Measurements from ENCODE around the gene CYP2S1. TPM values are rescaled to one million over a fixed set of nuclear protein-coding genes. Genes with fewer than 3 reads are reported as not detected.

The CYP2S1 gene
- total RNA-seq, 1 donor from 2014 or later = 4.0 TPM

DNA sequence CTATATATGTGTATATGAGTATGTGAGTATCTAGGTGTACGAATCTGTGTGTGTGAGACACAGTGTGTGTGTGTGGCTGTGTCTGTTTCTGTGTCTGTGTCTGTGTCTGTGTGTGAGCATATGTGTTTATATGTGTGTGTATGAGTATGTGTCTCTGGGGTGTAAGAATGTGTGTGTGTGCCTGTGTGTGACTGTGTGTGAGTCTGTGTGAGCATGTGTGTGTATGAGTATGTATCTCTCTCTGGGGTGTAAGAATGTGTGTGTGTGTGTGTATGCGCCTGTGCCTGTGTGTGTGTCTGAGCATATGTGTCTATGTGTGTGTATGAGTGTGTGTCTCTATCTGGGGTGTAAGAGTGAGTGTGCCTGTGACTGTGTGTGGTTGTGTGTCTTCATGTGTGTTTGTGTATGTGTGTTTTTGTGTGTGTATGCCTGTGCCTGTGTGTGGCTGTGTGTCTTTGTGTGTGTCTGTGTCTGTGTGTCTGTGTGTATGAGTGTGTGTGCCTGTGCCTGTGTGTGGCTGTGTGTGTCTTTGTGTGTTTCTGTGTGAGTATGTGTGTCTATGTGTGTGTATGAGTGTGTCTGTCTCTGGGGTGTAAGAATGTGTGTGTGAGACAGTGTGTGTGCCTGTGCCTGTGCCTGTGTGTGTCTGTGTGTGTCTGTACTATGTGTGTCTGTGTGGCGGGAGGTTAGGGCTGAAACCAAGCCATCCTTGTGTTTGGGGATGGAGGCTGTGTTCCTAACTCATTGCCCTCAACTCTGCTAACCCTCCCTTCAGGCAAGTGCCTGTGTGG is 37.2 kb downstream of the CYP2S1 start:
- no peaks in the 10 kb centered on the region for H3K9me3 Mint-ChIP-seq (ENCODE audit: low read depth)
- H3K27ac Mint-ChIP-seq = no peak overlapping the region
- H3K4me1 Mint-ChIP-seq (ENCODE audit: low read depth) = peaks cover 9% of the 10 kb centered on the region
- TF ChIP-seq CTCF (IDR thresholded peaks at IDR 0.05; ENCODE audit: unreplicated experiment) = no peak
- DNase-seq (ENCODE audit: low spot score, unreplicated experiment) = no peak
- peaks cover 7% of the 10 kb centered on the region for H3K27me3 Mint-ChIP-seq
- H3K4me3 Mint-ChIP-seq (ENCODE audit: low read depth) = no peak overlapping the region
- H3K36me3 Mint-ChIP-seq (ENCODE audit: insufficient read depth) = no peaks in the 10 kb centered on the region

DNA sequence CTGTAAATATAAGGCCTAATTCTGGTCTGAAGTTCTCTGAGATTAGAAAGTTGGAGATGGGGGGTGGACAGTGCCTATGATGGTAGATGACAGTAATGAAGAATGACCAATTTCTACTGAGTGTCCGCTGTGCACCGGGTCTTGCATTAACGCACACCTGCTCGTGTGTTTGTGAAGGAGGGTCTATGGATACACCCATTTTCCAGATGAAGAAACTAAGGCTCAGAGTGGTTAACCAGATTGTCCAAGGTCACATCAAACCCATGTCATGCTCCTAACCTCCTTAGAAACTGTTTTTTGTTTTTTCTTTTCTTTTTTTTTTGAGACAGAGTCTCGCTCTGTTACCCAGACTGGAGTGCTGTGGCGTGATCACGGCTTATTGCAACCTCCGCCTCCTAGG is 39.7 kb downstream of the CYP2S1 start:
- TF ChIP-seq CTCF (IDR thresholded peaks at IDR 0.05; ENCODE audit: unreplicated experiment) = no peak
- no peak for DNase-seq (ENCODE audit: low spot score, unreplicated experiment)
- no peak overlapping the region for H3K27ac Mint-ChIP-seq
- no peaks in the 10 kb centered on the region for H3K27me3 Mint-ChIP-seq
- no peaks in the 10 kb centered on the region for H3K4me1 Mint-ChIP-seq (ENCODE audit: low read depth)
- H3K9me3 Mint-ChIP-seq (ENCODE audit: low read depth) = no peaks in the 10 kb centered on the region
- H3K36me3 Mint-ChIP-seq (ENCODE audit: insufficient read depth) = no peaks in the 10 kb centered on the region
- H3K4me3 Mint-ChIP-seq (ENCODE audit: low read depth) = no peak overlapping the region

GRCh38 chr19:41233748-41234240 is 40.8 kb downstream of the CYP2S1 start:
- no peak overlapping the region for H3K27ac Mint-ChIP-seq
- no peak for TF ChIP-seq CTCF (IDR thresholded peaks at IDR 0.05; ENCODE audit: unreplicated experiment)
- DNase-seq (ENCODE audit: low spot score, unreplicated experiment) = no peak
- H3K27me3 Mint-ChIP-seq = no peaks in the 10 kb centered on the region
- H3K4me3 Mint-ChIP-seq (ENCODE audit: low read depth) = no peak overlapping the region
- no peaks in the 10 kb centered on the region for H3K4me1 Mint-ChIP-seq (ENCODE audit: low read depth)
- H3K36me3 Mint-ChIP-seq (ENCODE audit: insufficient read depth) = no peaks in the 10 kb centered on the region
- no peaks in the 10 kb centered on the region for H3K9me3 Mint-ChIP-seq (ENCODE audit: low read depth)

DNA sequence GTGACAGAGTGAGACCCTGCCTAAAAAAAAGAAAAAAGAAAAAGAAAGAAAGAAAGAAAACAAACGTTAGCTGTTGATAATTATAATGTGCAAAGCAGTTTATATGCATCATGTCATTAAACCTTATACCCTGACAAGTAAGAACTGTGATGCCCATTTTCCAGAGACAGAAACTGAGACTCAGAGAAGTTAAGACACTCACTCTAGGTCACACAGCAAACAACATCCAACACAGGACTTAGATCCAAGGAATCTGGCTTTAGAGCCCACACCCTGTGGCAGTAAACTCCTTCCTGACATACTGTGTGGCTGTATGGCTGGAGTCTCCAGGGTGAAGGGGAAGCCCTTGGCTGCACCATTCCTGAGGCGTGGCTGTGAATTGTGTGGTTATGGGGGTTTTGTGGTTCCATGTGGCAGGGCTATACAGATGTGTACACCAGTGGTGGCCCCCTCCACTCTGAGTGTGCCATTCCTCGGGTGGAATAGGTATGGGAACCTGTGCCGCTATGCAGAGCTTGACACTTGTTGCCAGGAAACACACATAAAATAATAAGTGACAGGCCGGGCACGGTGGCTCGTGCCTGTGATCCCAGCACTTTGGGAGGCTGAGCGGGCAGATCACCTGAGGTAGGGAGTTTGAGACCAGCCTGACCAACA is 41.6 kb downstream of the CYP2S1 start:
- no peak overlapping the region for H3K4me3 Mint-ChIP-seq (ENCODE audit: low read depth)
- no peak overlapping the region for H3K27ac Mint-ChIP-seq
- H3K36me3 Mint-ChIP-seq (ENCODE audit: insufficient read depth) = peaks cover 2% of the 10 kb centered on the region
- no peaks in the 10 kb centered on the region for H3K27me3 Mint-ChIP-seq
- H3K4me1 Mint-ChIP-seq (ENCODE audit: low read depth) = no peaks in the 10 kb centered on the region
- no peaks in the 10 kb centered on the region for H3K9me3 Mint-ChIP-seq (ENCODE audit: low read depth)
- DNase-seq (ENCODE audit: low spot score, unreplicated experiment) = no peak
- TF ChIP-seq CTCF (IDR thresholded peaks at IDR 0.05; ENCODE audit: unreplicated experiment) = no peak

- H3K27ac Mint-ChIP-seq = no peak overlapping the region
- TF ChIP-seq CTCF (IDR thresholded peaks at IDR 0.05; ENCODE audit: unreplicated experiment) = no peak
- H3K36me3 Mint-ChIP-seq (ENCODE audit: insufficient read depth) = peaks cover 2% of the 10 kb centered on the region
- no peaks in the 10 kb centered on the region for H3K4me1 Mint-ChIP-seq (ENCODE audit: low read depth)
- DNase-seq (ENCODE audit: low spot score, unreplicated experiment) = no peak
- H3K4me3 Mint-ChIP-seq (ENCODE audit: low read depth) = no peak overlapping the region
- H3K27me3 Mint-ChIP-seq = no peaks in the 10 kb centered on the region
- H3K9me3 Mint-ChIP-seq (ENCODE audit: low read depth) = no peaks in the 10 kb centered on the region
Measured at GRCh38 chr19:41235480-41235879, 42.5 kb downstream of the CYP2S1 start.

All from progenitor cell of endocrine pancreas (in vitro differentiated cells).